ENCODE results near the gene TMEM88. TPM values are rescaled to one million over a fixed set of nuclear protein-coding genes. Genes with fewer than 3 reads are reported as not detected.

Gene TMEM88
- total and polyA plus RNA-seq, 4 donors, result 0.65 to 4.6 (median 3.7) TPM

- DNase-seq (ENCODE audit: low spot score), result no peak
- no peak overlapping the region for H3K27ac ChIP-seq (ENCODE audit: low read depth in 1 of 2, low read length in 2 of 2)
- no peak overlapping the region for H3K4me3 ChIP-seq (ENCODE audit: low read depth in 1 of 3, low read length in 3 of 3)
- WGBS, result 87% methylated on average over 12 of the region's 12 CpGs
- peaks cover 0 to 12% (median 9%) of the 10 kb centered on the region in 4 donors for H3K4me1 ChIP-seq (ENCODE audit: control insufficient read depth in 4 of 4, insufficient read depth in 4 of 4, low read length in 3 of 4)
- no peaks in the 10 kb centered on the region for H3K9me3 ChIP-seq (ENCODE audit: control insufficient read depth in 4 of 4, low read length in 3 of 4)
- no peaks in the 10 kb centered on the region for H3K27me3 ChIP-seq (ENCODE audit: control insufficient read depth in 4 of 4, insufficient read depth in 4 of 4, low read length in 3 of 4)
- H3K36me3 ChIP-seq (ENCODE audit: control insufficient read depth in 4 of 4, insufficient read depth in 3 of 4, low read depth in 1 of 4, low read length in 3 of 4), result peaks cover 22 to 54% (median 30%) of the 10 kb centered on the region in 4 donors
- H3K9ac ChIP-seq (ENCODE audit: low read depth in 1 of 2, low read length in 2 of 2), result no peak overlapping the region
- TF ChIP-seq EGR1 (IDR thresholded peaks at IDR 0.05; ENCODE audit: low read depth in 2 of 2), result no peak
- TF ChIP-seq SP1 (IDR thresholded peaks at IDR 0.05), result no peak
- no peak for TF ChIP-seq ATF3 (IDR thresholded peaks at IDR 0.05)
- TF ChIP-seq HNF4G (IDR thresholded peaks at IDR 0.05), result no peak
- TF ChIP-seq MAX (IDR thresholded peaks at IDR 0.05), result no peak
- no peak for TF ChIP-seq GABPA (IDR thresholded peaks at IDR 0.05 in 1 of 2, conservative IDR thresholded peaks at IDR 0.05 in 1 of 2)
- no peak for TF ChIP-seq FOXA1 (IDR thresholded peaks at IDR 0.05)
- no peak for TF ChIP-seq FOXA2 (IDR thresholded peaks at IDR 0.05)
- no peak for TF ChIP-seq RXRA (IDR thresholded peaks at IDR 0.05)
- TF ChIP-seq JUND (IDR thresholded peaks at IDR 0.05), result no peak
- TF ChIP-seq HNF4A (conservative IDR thresholded peaks at IDR 0.05), result no peak
- TF ChIP-seq NR2F2 (IDR thresholded peaks at IDR 0.05), result no peak
Observed at GRCh38 chr17:7849751-7850504, 4.9 kb upstream of the TMEM88 start.

- no peak overlapping the region for H3K4me3 ChIP-seq (ENCODE audit: low read depth in 1 of 3, low read length in 3 of 3)
- no peaks in the 10 kb centered on the region for H3K27me3 ChIP-seq (ENCODE audit: control insufficient read depth in 4 of 4, insufficient read depth in 4 of 4, low read length in 3 of 4)
- TF ChIP-seq TAF1 (conservative IDR thresholded peaks at IDR 0.05), result no peak
- TF ChIP-seq GABPA (IDR thresholded peaks at IDR 0.05 in 1 of 2, conservative IDR thresholded peaks at IDR 0.05 in 1 of 2), result no peak
- no peak for TF ChIP-seq HNF4A (conservative IDR thresholded peaks at IDR 0.05)
- no peak for TF ChIP-seq CTCF (IDR thresholded peaks at IDR 0.05; ENCODE audit: low read depth, low read length, missing input control)
- no peak for TF ChIP-seq FOXA2 (IDR thresholded peaks at IDR 0.05)
- no peak for TF ChIP-seq SP1 (IDR thresholded peaks at IDR 0.05)
- TF ChIP-seq YY1 (IDR thresholded peaks at IDR 0.05), result no peak
- no peak for TF ChIP-seq ATF3 (IDR thresholded peaks at IDR 0.05)
- TF ChIP-seq JUND (IDR thresholded peaks at IDR 0.05), result no peak
- TF ChIP-seq RAD21 (IDR thresholded peaks at IDR 0.05), result no peak
- TF ChIP-seq FOXA1 (IDR thresholded peaks at IDR 0.05), result no peak
- no peak for TF ChIP-seq MAX (IDR thresholded peaks at IDR 0.05)
- no peak for TF ChIP-seq REST (IDR thresholded peaks at IDR 0.05)
- no peak for TF ChIP-seq RXRA (IDR thresholded peaks at IDR 0.05)
- no peak for TF ChIP-seq EGR1 (IDR thresholded peaks at IDR 0.05; ENCODE audit: low read depth in 2 of 2)
- no peak for TF ChIP-seq NR2F2 (IDR thresholded peaks at IDR 0.05)
- no peak for TF ChIP-seq HNF4G (IDR thresholded peaks at IDR 0.05)
- no peak for TF ChIP-seq ZBTB33 (IDR thresholded peaks at IDR 0.05)
- H3K9me3 ChIP-seq (ENCODE audit: control insufficient read depth in 4 of 4, low read length in 3 of 4), result no peaks in the 10 kb centered on the region
- no peak overlapping the region for H3K27ac ChIP-seq (ENCODE audit: low read depth in 1 of 2, low read length in 2 of 2)
- peaks cover 5 to 12% (median 10%) of the 10 kb centered on the region in 4 donors for H3K4me1 ChIP-seq (ENCODE audit: control insufficient read depth in 4 of 4, insufficient read depth in 4 of 4, low read length in 3 of 4)
- H3K9ac ChIP-seq (ENCODE audit: low read depth in 1 of 2, low read length in 2 of 2), result no peak overlapping the region
- DNase-seq (ENCODE audit: low spot score), result no peak
- H3K36me3 ChIP-seq (ENCODE audit: control insufficient read depth in 4 of 4, insufficient read depth in 3 of 4, low read depth in 1 of 4, low read length in 3 of 4), result peaks cover 22 to 54% (median 30%) of the 10 kb centered on the region in 4 donors
- WGBS, result 92% methylated on average over 17 of the region's 17 CpGs
Observed at GRCh38 chr17:7850701-7851437, 4.0 kb upstream of the TMEM88 start.

All from liver (tissue), 9 donors.